Ovary (tissue), 9 donors: ENCODE measurements around the gene NKAIN2. TPM values are rescaled to one million over a fixed set of nuclear protein-coding genes. Genes with fewer than 3 reads are reported as not detected.

Experiments used
- DNase-seq, 5 donors: peaks; one replicate each; pipeline ENCODE4 v3.0.0-alpha.2; 2019 to 2020
- H3K27ac ChIP-seq, 2 donors: fragments of 200-600 bp; one replicate each; pipeline versions ENCODE4 v1.5.1 to v1.8.0; 2019 to 2022
- H3K27me3 ChIP-seq: fragments of 200-600 bp; one replicate; pipeline ENCODE4 v1.8.0; 2022
- H3K36me3 ChIP-seq: fragments of 200-600 bp; sonication (generic); one replicate; pipeline ENCODE4 v1.5.1; 2019
- H3K4me1 ChIP-seq: one replicate; pipeline ENCODE4 v1.8.1; 2013; ENCODE audit warnings: mild to moderate bottlenecking, moderate library complexity; ENCODE audit not compliant: insufficient read depth
- H3K4me3 ChIP-seq: fragments of 200-600 bp; sonication (generic); one replicate; pipeline ENCODE4 v1.5.1; 2017
- H3K9me3 ChIP-seq, 2 donors: fragments of 200-600 bp in 1 of 2; sonication (generic) in 1 of 2; one replicate each; pipeline versions ENCODE4 v1.5.1 to v1.8.1; 2013 to 2019; ENCODE audit warnings: mild to moderate bottlenecking in 1 of 2, moderate library complexity in 1 of 2
- EP300 ChIP-seq: sonication (generic); formaldehyde crosslinking; IDR thresholded peaks from one replicate; pipeline ENCODE4 v1.6.1; 2017; ENCODE audit warnings: antibody characterized with exemption
- POLR2A ChIP-seq: fragments of 450-650 bp; IDR thresholded peaks from one replicate; pipeline ENCODE4 v1.6.1; 2017; ENCODE audit warnings: antibody characterized with exemption, mild to moderate bottlenecking, moderate library complexity
- WGBS, 3 donors: extraction: QIAGEN DNeasy Blood & Tissue Kit in 1 of 3; methylation state at CpG; one replicate each; pipeline versions ENCODE4 v1.1.5 to v1.1.7; 2013 to 2017; 5-methylcytosine and 5-hydroxymethylcytosine counted together
- intact Hi-C, 4 donors: fragments of 100-400 bp; cut with DNase I; formaldehyde crosslinking; loops; one replicate each; pipeline versions ENCODE4 v1.11.0 to v1.15.1; 2022 to 2023
- polyA plus RNA-seq, 2 donors: library from polyadenylated mRNA; stranded (reverse); fragments of 200-250 nt in 1 of 2; fragments of 350-450 nt in 1 of 2; fragmentation: Illumina TruSeq in 1 of 2; extraction: RNeasy Lipid Tissue Mini Kit (QIAGEN cat#74804) in 1 of 2; gene quantifications; one replicate each; pipeline ENCODE4 v1.2.3, GENCODE V29; 2013 to 2014
- total RNA-seq, 7 donors: library from RNA; depleted of rRNA in 2 of 7; stranded (reverse); fragments of >200 nt in 2 of 7; fragmentation: NEBNext Ultra II Directional in 3 of 7; extraction: Animal tissue kit (Norgen Biotek cat#: 25700) in 3 of 7; gene quantifications; one replicate each; pipeline versions ENCODE4 v1.1.0 to v1.2.4, GENCODE V29; 2016 to 2023
- TF ChIP-seq, protein P1 (sequence below), 3 donors: fragments of 450-650 bp in 2 of 3; fragments of 200-600 bp in 1 of 3; IDR thresholded peaks; one replicate each; pipeline versions ENCODE4 v1.5.1 to v1.8.0; 2016 to 2022; ENCODE audit warnings: antibody characterized with exemption in 3 of 3, mild to moderate bottlenecking in 1 of 3
- donor health status: DM: no; HTN: no; CAD: no; lungs with moderate emphysema.
- donor health status: DM: no; HTN: no; CAD: no.
- donor health status: Bipolar disorder and iron deficiency.
- donor health status: DM: yes; HTN: yes; CAD: no.
- donor health status: DM: no; HTN: no; CAD: no.
- donor health status: DM: yes; HTN: yes; CAD: no.

NKAIN2 gene
- total and polyA plus RNA-seq, 9 donors = 0.13 to 1.0 (median 0.40) TPM; not detected in 4

GRCh38 chr6:124078169-124078568 is 274.5 kb downstream of the NKAIN2 start:
- Histone ChIP-seq H3K4me1 (no peaks in the 10 kb centered on the region), H3K9me3 (no peaks in the 10 kb centered on the region), H3K4me3 (no peak overlapping the region), H3K27ac (no peak overlapping the region), H3K27me3 (no peaks in the 10 kb centered on the region), H3K36me3 (no peaks in the 10 kb centered on the region)
- no peak for TF ChIP-seq EP300
- no peak for DNase-seq
- intact Hi-C loops = no loop called here

DNA sequence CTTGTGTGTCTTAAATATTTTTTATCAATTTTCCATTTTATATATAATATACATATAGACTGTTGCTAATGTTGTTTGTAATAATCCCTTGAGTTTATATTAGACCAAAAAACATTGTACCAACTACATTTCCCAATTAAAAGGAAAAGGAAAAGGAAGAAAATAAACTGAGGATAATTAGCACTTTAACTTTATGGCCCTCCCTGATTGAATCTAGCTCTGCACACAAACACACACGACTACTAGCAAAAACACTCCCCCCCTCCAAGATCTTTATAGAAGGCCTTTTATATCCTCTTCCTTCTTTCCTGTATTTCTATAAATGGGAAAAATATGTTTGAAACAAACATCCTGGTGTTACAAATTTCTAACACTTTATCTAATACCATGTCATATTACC is 276.8 kb downstream of the NKAIN2 start:
- intact Hi-C loops = no loop called here
- Histone ChIP-seq H3K36me3 (no peaks in the 10 kb centered on the region), H3K9me3 (no peaks in the 10 kb centered on the region), H3K4me1 (no peaks in the 10 kb centered on the region), H3K4me3 (no peak overlapping the region), H3K27me3 (no peaks in the 10 kb centered on the region), H3K27ac (no peak overlapping the region)
- WGBS, 3 donors = 21 to 26% (median 25%) methylated on average over 1 of the region's 1 CpG
- no peak for DNase-seq
- TF ChIP-seq EP300 (no peak), POLR2A (no peak)

- no peak overlapping the region for H3K4me3 ChIP-seq
- no peaks in the 10 kb centered on the region for H3K36me3 ChIP-seq
- H3K27ac ChIP-seq = no peak overlapping the region
- intact Hi-C loops = no loop called here
- no peak for DNase-seq
- TF ChIP-seq EP300 (no peak), POLR2A (no peak)
- TF ChIP-seq, protein P1, sequence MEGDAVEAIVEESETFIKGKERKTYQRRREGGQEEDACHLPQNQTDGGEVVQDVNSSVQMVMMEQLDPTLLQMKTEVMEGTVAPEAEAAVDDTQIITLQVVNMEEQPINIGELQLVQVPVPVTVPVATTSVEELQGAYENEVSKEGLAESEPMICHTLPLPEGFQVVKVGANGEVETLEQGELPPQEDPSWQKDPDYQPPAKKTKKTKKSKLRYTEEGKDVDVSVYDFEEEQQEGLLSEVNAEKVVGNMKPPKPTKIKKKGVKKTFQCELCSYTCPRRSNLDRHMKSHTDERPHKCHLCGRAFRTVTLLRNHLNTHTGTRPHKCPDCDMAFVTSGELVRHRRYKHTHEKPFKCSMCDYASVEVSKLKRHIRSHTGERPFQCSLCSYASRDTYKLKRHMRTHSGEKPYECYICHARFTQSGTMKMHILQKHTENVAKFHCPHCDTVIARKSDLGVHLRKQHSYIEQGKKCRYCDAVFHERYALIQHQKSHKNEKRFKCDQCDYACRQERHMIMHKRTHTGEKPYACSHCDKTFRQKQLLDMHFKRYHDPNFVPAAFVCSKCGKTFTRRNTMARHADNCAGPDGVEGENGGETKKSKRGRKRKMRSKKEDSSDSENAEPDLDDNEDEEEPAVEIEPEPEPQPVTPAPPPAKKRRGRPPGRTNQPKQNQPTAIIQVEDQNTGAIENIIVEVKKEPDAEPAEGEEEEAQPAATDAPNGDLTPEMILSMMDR (IDR thresholded peaks at IDR 0.05) = no peak
- H3K9me3 ChIP-seq = no peaks in the 10 kb centered on the region
- WGBS, 3 donors = 57 to 67% (median 61%) methylated on average over 2 of the region's 2 CpGs
- no peaks in the 10 kb centered on the region for H3K27me3 ChIP-seq
- no peaks in the 10 kb centered on the region for H3K4me1 ChIP-seq
Observed at GRCh38 chr6:124090491-124090890, 286.8 kb downstream of the NKAIN2 start.

DNA sequence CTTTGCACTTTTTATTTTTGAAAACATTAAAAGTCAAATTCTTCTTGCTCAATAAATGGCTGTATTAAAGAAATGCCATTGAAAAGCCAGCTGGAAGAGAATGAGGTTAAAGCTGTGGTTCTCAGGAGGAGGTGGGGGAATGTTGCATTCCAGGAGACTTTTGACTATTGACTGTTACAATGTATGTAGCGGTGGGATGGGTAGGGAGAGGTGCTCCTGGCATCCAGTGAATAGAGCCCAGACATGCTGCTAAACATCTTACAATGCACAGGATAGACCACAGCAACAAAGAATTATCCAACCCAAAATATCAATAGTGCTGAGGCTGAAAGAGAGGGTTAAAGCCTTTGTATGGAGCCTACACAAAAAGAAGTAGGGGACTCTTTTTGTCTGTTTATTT is 295.9 kb downstream of the NKAIN2 start:
- TF ChIP-seq, protein P1 (IDR thresholded peaks at IDR 0.05) = no peak
- no peak for TF ChIP-seq EP300
- no peak for TF ChIP-seq POLR2A
- intact Hi-C loops = no loop called here

DNA sequence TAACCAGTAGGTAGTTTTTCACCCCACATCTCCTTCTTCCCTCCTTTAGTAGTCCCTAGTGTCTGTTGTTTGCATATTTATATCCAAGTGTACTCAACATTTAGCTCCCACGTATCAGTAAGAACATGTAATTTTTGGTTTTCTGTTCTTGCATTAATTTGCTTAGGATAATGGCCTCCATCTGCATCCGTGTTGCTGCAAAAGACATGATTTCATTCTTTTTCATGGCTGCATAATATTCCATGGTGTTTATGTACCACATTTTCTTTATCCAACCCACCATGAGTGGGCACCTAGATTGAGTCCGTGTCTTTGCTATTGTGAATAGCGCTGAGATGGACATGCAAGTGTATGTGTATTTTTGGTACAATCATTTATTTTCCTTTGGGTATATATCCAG is 306.8 kb downstream of the NKAIN2 start:
- WGBS, 3 donors = 73 to 87% (median 84%) methylated on average over 4 of the region's 4 CpGs
- H3K27me3 ChIP-seq = no peaks in the 10 kb centered on the region
- no peaks in the 10 kb centered on the region for H3K4me1 ChIP-seq
- intact Hi-C loops = no loop called here
- no peaks in the 10 kb centered on the region for H3K36me3 ChIP-seq
- H3K9me3 ChIP-seq = no peaks in the 10 kb centered on the region
- TF ChIP-seq, protein P1 (IDR thresholded peaks at IDR 0.05) = no peak
- no peak for TF ChIP-seq POLR2A
- no peak for TF ChIP-seq EP300
- no peak for DNase-seq
- no peak overlapping the region for H3K4me3 ChIP-seq
- no peak overlapping the region for H3K27ac ChIP-seq

More for the DNA sequence above, 295.9 kb downstream of the NKAIN2 start:
- no peaks in the 10 kb centered on the region for H3K9me3 ChIP-seq
- H3K27me3 ChIP-seq = no peaks in the 10 kb centered on the region
- no peak overlapping the region for H3K4me3 ChIP-seq
- no peak overlapping the region for H3K27ac ChIP-seq
- no peaks in the 10 kb centered on the region for H3K4me1 ChIP-seq
- no peaks in the 10 kb centered on the region for H3K36me3 ChIP-seq
- DNase-seq = no peak
- 81 to 95% (median 90%) methylated on average over 1 of the region's 1 CpG for WGBS, 3 donors

DNA sequence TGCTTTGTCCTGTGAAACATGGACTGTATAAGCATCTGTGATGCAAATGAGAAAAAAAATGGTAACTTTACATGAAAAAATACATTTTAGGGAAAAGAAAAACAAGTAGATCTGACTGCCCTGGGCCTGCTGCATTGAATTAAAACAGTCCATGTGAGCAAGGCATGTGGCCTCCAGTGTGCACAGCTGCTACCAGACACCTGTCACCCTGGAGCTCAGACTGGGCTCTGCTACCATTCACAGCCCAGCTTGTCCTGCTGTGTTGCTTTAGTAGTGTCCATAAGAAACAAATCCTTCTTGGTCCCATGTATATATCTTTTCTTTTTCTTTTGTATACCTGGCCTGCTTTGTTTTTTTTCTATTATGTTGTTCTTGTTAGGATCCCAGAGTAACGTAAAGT is 315.9 kb downstream of the NKAIN2 start:
- Histone ChIP-seq H3K27me3 (no peaks in the 10 kb centered on the region), H3K27ac (no peak overlapping the region), H3K9me3 (no peaks in the 10 kb centered on the region), H3K4me1 (no peaks in the 10 kb centered on the region), H3K36me3 (no peaks in the 10 kb centered on the region), H3K4me3 (no peak overlapping the region)
- intact Hi-C loops = no loop called here
- 75 to 88% (median 88%) methylated on average over 1 of the region's 1 CpG for WGBS, 3 donors
- TF ChIP-seq POLR2A (no peak), EP300 (no peak)
- TF ChIP-seq, protein P1 (IDR thresholded peaks at IDR 0.05) = no peak
- DNase-seq = no peak
